ENCODE data around the gene IGF2. TPM values are rescaled to one million over a fixed set of nuclear protein-coding genes. Genes with fewer than 3 reads are reported as not detected.

IGF2 gene
- total RNA-seq, 2 experiments from 2014 or later = not detected

GRCh38 chr11:2107941-2108630 is 31.1 kb downstream of the IGF2 start:
- intact Hi-C loops (cut with DNase I, micrococcal nuclease) = no loop called here
- no peaks in the 10 kb centered on the region for H3K27me3 Mint-ChIP-seq
- ChIA-PET POLR2A (no interaction called here), CTCF (no interaction called here)
- DNase-seq (no peak), ATAC-seq (ENCODE audit: poor library complexity) (no peak)
- Histone ChIP-seq H3K27ac (ENCODE audit: low read depth in 1 of 2, low read length in 2 of 2) (no peak overlapping the region), H3K4me1 (ENCODE audit: insufficient read depth, low read length) (peaks cover 3% of the 10 kb centered on the region), H3K9me3 (ENCODE audit: control insufficient read depth in 1 of 2, insufficient read depth in 1 of 2, low read length in 2 of 2) (peaks cover 0 to 4% of the 10 kb centered on the region in 2 experiments), H3K36me3 (ENCODE audit: insufficient read depth, low read length) (no peaks in the 10 kb centered on the region), H3K27me3 (ENCODE audit: control insufficient read depth in 1 of 2, insufficient read depth in 2 of 2, low read length in 2 of 2) (peaks cover 0 to 5% of the 10 kb centered on the region in 2 experiments), H3K4me3 (ENCODE audit: low read length) (no peak overlapping the region)
- H3K27ac Mint-ChIP-seq = no peak overlapping the region
- no peaks in the 10 kb centered on the region for H3K9me3 Mint-ChIP-seq
- H3K36me3 Mint-ChIP-seq (ENCODE audit: low read depth) = no peaks in the 10 kb centered on the region
- no peak overlapping the region for H3K4me3 Mint-ChIP-seq
- peaks cover 4% of the 10 kb centered on the region for H3K4me1 Mint-ChIP-seq (ENCODE audit: low read depth)
- TF ChIP-seq CTCF (IDR thresholded peaks at IDR 0.05) = no peak

GRCh38 chr11:2107521-2107920 is 31.7 kb downstream of the IGF2 start:
- H3K36me3 Mint-ChIP-seq (ENCODE audit: low read depth) = no peaks in the 10 kb centered on the region
- Histone ChIP-seq H3K27ac (ENCODE audit: low read depth in 1 of 2, low read length in 2 of 2) (no peak overlapping the region), H3K4me1 (ENCODE audit: insufficient read depth, low read length) (peaks cover 3% of the 10 kb centered on the region), H3K27me3 (ENCODE audit: control insufficient read depth in 1 of 2, insufficient read depth in 2 of 2, low read length in 2 of 2) (peaks cover 0 to 5% of the 10 kb centered on the region in 2 experiments), H3K4me3 (ENCODE audit: low read length) (no peak overlapping the region), H3K36me3 (ENCODE audit: insufficient read depth, low read length) (no peaks in the 10 kb centered on the region), H3K9me3 (ENCODE audit: control insufficient read depth in 1 of 2, insufficient read depth in 1 of 2, low read length in 2 of 2) (peaks cover 0 to 4% of the 10 kb centered on the region in 2 experiments)
- H3K4me1 Mint-ChIP-seq (ENCODE audit: low read depth) = peaks cover 4% of the 10 kb centered on the region
- DNase-seq (no peak), ATAC-seq (ENCODE audit: poor library complexity) (no peak)
- CTCF ChIA-PET = no interaction called here
- POLR2A ChIA-PET = no interaction called here
- H3K27ac Mint-ChIP-seq = no peak overlapping the region
- H3K27me3 Mint-ChIP-seq = no peaks in the 10 kb centered on the region
- no peak overlapping the region for H3K4me3 Mint-ChIP-seq
- intact Hi-C loops (cut with DNase I, micrococcal nuclease) = no loop called here
- TF ChIP-seq CTCF (IDR thresholded peaks at IDR 0.05) = no peak
- no peaks in the 10 kb centered on the region for H3K9me3 Mint-ChIP-seq

- H3K36me3 Mint-ChIP-seq (ENCODE audit: low read depth) = no peaks in the 10 kb centered on the region
- intact Hi-C loops (cut with DNase I, micrococcal nuclease) = no loop called here
- peaks cover 0 to 5% of the 10 kb centered on the region in 2 experiments for H3K27me3 ChIP-seq (ENCODE audit: control insufficient read depth in 1 of 2, insufficient read depth in 2 of 2, low read length in 2 of 2)
Observed at GRCh38 chr11:2106583-2107209, 32.5 kb downstream of the IGF2 start.

More at GRCh38 chr11:2106583-2107209, 32.5 kb downstream of the IGF2 start:
- no peak overlapping the region for H3K27ac ChIP-seq (ENCODE audit: low read depth in 1 of 2, low read length in 2 of 2)
- TF ChIP-seq CTCF (IDR thresholded peaks at IDR 0.05) = no peak
- no peaks in the 10 kb centered on the region for H3K36me3 ChIP-seq (ENCODE audit: insufficient read depth, low read length)
- H3K27me3 Mint-ChIP-seq = no peaks in the 10 kb centered on the region
- H3K9me3 ChIP-seq (ENCODE audit: control insufficient read depth in 1 of 2, insufficient read depth in 1 of 2, low read length in 2 of 2) = peaks cover 0 to 4% of the 10 kb centered on the region in 2 experiments
- peaks cover 4% of the 10 kb centered on the region for H3K4me1 Mint-ChIP-seq (ENCODE audit: low read depth)
- no peak overlapping the region for H3K4me3 Mint-ChIP-seq
- ATAC-seq (ENCODE audit: poor library complexity) = no peak
- H3K27ac Mint-ChIP-seq = no peak overlapping the region
- peaks cover 3% of the 10 kb centered on the region for H3K4me1 ChIP-seq (ENCODE audit: insufficient read depth, low read length)
- ChIA-PET CTCF (no interaction called here), POLR2A (no interaction called here)
- DNase-seq = no peak
- no peak overlapping the region for H3K4me3 ChIP-seq (ENCODE audit: low read length)
- H3K9me3 Mint-ChIP-seq = no peaks in the 10 kb centered on the region
